Coronary artery (tissue), 2 donors: ENCODE results near the gene DCP1A.
"Not testable (repeated sequence)": the region's sequence is repeated elsewhere in the genome, so short reads cannot be mapped to it uniquely, and the experiment has no call there.

ENCODE experiments used
- DNase-seq: peaks from one replicate; pipeline ENCODE4 v3.0.0-alpha.2; 2017; ENCODE audit warnings: low spot score
- H3K27ac ChIP-seq, 2 donors: fragments of 200-600 bp; sonication (generic); one replicate each; pipeline ENCODE4 v1.5.1; 2016 to 2019
- H3K4me3 ChIP-seq: fragments of 200-600 bp; sonication (generic); 2 replicates; pipeline ENCODE4 v1.5.1; 2016; ENCODE audit warnings: mild to moderate bottlenecking, moderate library complexity
- TF ChIP-seq, protein P1 (sequence below): fragments of 200-600 bp; sonication (generic); IDR thresholded peaks from one replicate; pipeline ENCODE4 v1.5.1; 2019; ENCODE audit warnings: antibody characterized with exemption

DCP1A gene

GRCh38 chr3:53303549-53303948 is 43.8 kb downstream of the DCP1A start:
- Histone ChIP-seq H3K4me3 (no peak overlapping the region), H3K27ac (peak overlapping the region in 1 of 2 donors; percentile 8)
- DNase-seq, result no peak
- TF ChIP-seq, protein P1, sequence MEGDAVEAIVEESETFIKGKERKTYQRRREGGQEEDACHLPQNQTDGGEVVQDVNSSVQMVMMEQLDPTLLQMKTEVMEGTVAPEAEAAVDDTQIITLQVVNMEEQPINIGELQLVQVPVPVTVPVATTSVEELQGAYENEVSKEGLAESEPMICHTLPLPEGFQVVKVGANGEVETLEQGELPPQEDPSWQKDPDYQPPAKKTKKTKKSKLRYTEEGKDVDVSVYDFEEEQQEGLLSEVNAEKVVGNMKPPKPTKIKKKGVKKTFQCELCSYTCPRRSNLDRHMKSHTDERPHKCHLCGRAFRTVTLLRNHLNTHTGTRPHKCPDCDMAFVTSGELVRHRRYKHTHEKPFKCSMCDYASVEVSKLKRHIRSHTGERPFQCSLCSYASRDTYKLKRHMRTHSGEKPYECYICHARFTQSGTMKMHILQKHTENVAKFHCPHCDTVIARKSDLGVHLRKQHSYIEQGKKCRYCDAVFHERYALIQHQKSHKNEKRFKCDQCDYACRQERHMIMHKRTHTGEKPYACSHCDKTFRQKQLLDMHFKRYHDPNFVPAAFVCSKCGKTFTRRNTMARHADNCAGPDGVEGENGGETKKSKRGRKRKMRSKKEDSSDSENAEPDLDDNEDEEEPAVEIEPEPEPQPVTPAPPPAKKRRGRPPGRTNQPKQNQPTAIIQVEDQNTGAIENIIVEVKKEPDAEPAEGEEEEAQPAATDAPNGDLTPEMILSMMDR, result no peak

GRCh38 chr3:53300826-53301225 is 46.5 kb downstream of the DCP1A start:
- TF ChIP-seq, protein P1, result no peak
- Histone ChIP-seq H3K27ac (no peak overlapping the region), H3K4me3 (no peak overlapping the region)
- no peak for DNase-seq

- TF ChIP-seq, protein P1, result peak; percentile 69
- DNase-seq, H3K4me3 ChIP-seq: not testable (repeated sequence)
- peak overlapping the region; percentile 46 to 50 for H3K27ac ChIP-seq
Measured at GRCh38 chr3:53299611-53300023, 47.7 kb downstream of the DCP1A start.

DNA sequence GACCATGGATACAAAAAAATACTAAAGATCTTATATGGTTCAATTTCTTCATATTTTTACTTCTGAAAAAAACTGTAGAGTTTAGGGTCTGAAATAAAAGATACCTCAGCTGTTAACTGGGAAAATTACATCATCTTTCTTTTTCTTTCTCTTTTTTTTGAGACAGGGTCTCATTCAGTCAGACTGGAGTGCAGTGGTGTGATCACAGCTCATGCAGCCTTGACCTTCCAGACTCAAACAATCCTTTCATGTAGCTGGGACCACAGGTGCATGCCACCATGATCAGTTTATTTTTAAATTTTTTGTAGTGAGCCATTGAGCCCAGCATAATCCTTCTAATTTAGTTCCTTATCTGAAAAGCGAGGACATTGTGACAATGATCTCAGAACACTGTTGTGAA is 51.9 kb downstream of the DCP1A start:
- no peak for DNase-seq
- H3K27ac ChIP-seq, result no peak overlapping the region
- H3K4me3 ChIP-seq, result no peak overlapping the region
- TF ChIP-seq, protein P1, result no peak

- H3K27ac ChIP-seq, result no peak overlapping the region
- no peak overlapping the region for H3K4me3 ChIP-seq
- TF ChIP-seq, protein P1, result no peak
- DNase-seq, result no peak
Measured at GRCh38 chr3:53293867-53294266, 53.5 kb downstream of the DCP1A start.

DNA sequence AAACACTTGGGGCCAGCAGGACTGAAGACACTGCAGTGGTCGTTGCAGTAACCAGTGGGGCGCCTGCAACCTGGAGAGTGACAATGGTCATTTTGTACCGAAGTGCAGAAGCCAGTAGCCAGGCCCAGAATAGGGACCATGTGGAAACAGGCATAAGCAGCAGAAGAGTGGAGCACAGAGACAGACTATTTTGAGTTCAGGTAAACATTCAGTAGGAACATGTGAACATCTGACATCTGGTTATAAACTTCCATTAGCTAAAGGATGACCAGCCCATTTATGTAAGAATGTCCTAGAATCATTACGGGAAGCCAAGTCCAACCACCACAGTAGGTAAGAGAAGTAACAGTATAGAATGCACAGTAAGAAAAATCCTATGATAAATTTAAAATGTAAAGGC is 59.1 kb downstream of the DCP1A start:
- no peak for DNase-seq
- TF ChIP-seq, protein P1, result no peak
- no peak overlapping the region for H3K4me3 ChIP-seq
- no peak overlapping the region for H3K27ac ChIP-seq

GRCh38 chr3:53287131-53287629 is 60.2 kb downstream of the DCP1A start:
- no peak for DNase-seq
- TF ChIP-seq, protein P1, result no peak
- H3K4me3 ChIP-seq, result no peak overlapping the region
- H3K27ac ChIP-seq, result peak overlapping the region in 1 of 2 donors; percentile 45
